Ishikawa (cell line): ENCODE data around the gene KIF17.

Source experiments
- EGR1 ChIP-seq: IDR thresholded peaks from 2 replicates; pipeline ENCODE4 v1.6.1; 2012
- MAX ChIP-seq: IDR thresholded peaks from 2 replicates; pipeline ENCODE4 v1.6.1; 2012
- RAD21 ChIP-seq: IDR thresholded peaks from 2 replicates; pipeline ENCODE4 v1.6.1; 2012; ENCODE audit warnings: low read depth
- REST ChIP-seq: IDR thresholded peaks from 2 replicates; pipeline ENCODE4 v1.6.1; 2012; ENCODE audit warnings: low read depth, mild to moderate bottlenecking
- TAF1 ChIP-seq: IDR thresholded peaks from 2 replicates; pipeline ENCODE4 v1.6.1; 2012; ENCODE audit warnings: low read depth, mild to moderate bottlenecking
- TCF12 ChIP-seq: IDR thresholded peaks from 2 replicates; pipeline ENCODE4 v1.6.1; 2012; ENCODE audit warnings: low read depth
- YY1 ChIP-seq: IDR thresholded peaks from 2 replicates; pipeline ENCODE4 v1.6.1; 2012; ENCODE audit warnings: low read depth

GRCh38 chr1:20684651-20685050, 33.2 kb downstream of the KIF17 start:
- no peak for TF ChIP-seq TCF12
- TF ChIP-seq MAX = no peak
- TF ChIP-seq REST = no peak
- no peak for TF ChIP-seq EGR1
- no peak for TF ChIP-seq YY1
- no peak for TF ChIP-seq TAF1
- no peak for TF ChIP-seq RAD21
